Measurements from ENCODE around the gene JMY. TPM values are rescaled to one million over a fixed set of nuclear protein-coding genes. Genes with fewer than 3 reads are reported as not detected.

Gene JMY
- total RNA-seq, 1 donor from 2014 or later, result 19.5 TPM

DNA sequence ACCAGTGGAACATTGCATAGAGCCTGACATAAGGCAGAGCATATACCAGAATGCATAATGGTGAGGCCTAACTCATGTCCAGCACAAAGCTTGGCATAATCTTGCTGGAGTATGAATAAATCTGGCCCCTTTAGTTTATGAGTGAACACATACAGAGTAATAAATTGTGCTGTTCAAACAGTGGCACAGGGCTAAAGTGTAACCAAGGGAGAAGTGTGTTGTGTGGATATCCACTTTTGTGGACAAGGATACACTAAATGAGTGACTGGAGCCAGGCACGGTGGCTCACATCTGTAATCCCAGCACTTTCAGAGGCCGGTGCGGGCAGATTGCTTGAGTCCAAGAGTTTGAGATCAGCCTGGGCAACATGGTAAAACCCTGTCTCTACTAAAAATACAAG, 29.4 kb upstream of the JMY start:
- H3K4me1 Mint-ChIP-seq (ENCODE audit: unreplicated experiment), result no peaks in the 10 kb centered on the region
- DNase-seq (ENCODE audit: extremely low spot score, unreplicated experiment), result no peak
- H3K4me3 Mint-ChIP-seq (ENCODE audit: unreplicated experiment), result no peak overlapping the region
- H3K27ac Mint-ChIP-seq (ENCODE audit: unreplicated experiment), result no peak overlapping the region
- H3K36me3 Mint-ChIP-seq (ENCODE audit: unreplicated experiment), result no peaks in the 10 kb centered on the region
- TF ChIP-seq CTCF (IDR thresholded peaks at IDR 0.05), result no peak
- no peaks in the 10 kb centered on the region for H3K9me3 Mint-ChIP-seq (ENCODE audit: unreplicated experiment)
- no peaks in the 10 kb centered on the region for H3K27me3 Mint-ChIP-seq (ENCODE audit: unreplicated experiment)

DNA sequence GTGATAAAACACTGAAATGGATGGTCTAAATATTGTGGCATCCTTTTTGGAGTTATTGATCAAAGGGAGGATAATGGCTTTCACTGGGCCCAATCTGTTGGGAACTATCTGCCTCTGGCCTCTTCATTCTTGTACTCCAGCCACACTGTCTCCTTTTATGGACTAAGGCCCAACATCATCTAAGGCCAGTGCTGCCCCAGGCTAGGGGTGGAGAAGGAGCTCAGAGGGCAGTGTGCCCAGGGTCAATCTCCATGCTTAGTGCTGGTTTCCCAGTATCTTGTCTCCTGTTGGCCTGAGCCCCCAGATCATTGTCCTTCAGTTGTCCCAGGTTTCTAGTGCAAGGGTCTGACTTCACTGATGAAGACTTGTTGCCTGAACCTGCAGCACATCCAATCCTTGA, 26.4 kb upstream of the JMY start:
- Mint-ChIP-seq H3K36me3 (ENCODE audit: unreplicated experiment) (no peaks in the 10 kb centered on the region), H3K27ac (ENCODE audit: unreplicated experiment) (no peak overlapping the region), H3K4me1 (ENCODE audit: unreplicated experiment) (no peaks in the 10 kb centered on the region), H3K9me3 (ENCODE audit: unreplicated experiment) (no peaks in the 10 kb centered on the region), H3K4me3 (ENCODE audit: unreplicated experiment) (no peak overlapping the region), H3K27me3 (ENCODE audit: unreplicated experiment) (peaks cover 3% of the 10 kb centered on the region)
- no peak for DNase-seq (ENCODE audit: extremely low spot score, unreplicated experiment)
- no peak for TF ChIP-seq CTCF (IDR thresholded peaks at IDR 0.05)

DNA sequence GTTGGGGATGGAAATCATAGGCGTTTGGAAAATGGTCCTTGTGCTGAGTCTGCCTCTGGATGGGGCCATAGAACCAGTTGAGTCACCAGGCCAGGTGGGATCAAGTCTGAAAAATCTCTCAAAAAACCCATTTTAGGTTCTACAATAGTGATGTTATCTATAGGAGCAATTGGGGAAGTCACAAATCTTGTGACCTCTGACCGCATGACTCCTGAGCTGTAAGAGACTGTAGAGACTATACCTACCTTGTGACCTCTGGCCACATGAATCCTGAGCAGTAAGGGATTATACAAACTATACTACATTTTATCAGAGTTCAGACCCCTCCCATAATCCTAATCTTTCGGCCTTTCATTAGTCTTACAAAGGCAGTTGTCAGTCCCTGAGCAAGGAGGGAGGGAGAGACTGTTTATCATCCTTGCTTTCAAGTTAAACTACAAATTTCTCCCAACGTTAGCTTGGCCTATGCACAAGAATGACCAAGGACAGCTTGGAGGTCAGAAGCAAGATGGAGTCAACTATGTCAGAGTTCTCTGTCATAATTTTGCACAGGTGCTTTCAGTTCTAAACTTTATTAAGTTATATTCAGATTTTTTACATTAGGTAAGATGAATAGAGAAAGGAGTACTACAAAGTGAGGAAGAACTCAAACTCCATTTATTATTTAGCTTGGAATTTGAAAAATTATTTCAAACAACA, 11.5 kb upstream of the JMY start:
- Mint-ChIP-seq H3K4me1 (ENCODE audit: unreplicated experiment) (no peaks in the 10 kb centered on the region), H3K36me3 (ENCODE audit: unreplicated experiment) (peaks cover 6% of the 10 kb centered on the region), H3K4me3 (ENCODE audit: unreplicated experiment) (no peak overlapping the region), H3K27ac (ENCODE audit: unreplicated experiment) (no peak overlapping the region), H3K27me3 (ENCODE audit: unreplicated experiment) (peaks cover 3% of the 10 kb centered on the region), H3K9me3 (ENCODE audit: unreplicated experiment) (no peaks in the 10 kb centered on the region)
- no peak for DNase-seq (ENCODE audit: extremely low spot score, unreplicated experiment)
- TF ChIP-seq CTCF (IDR thresholded peaks at IDR 0.05), result no peak

- Mint-ChIP-seq H3K4me1 (ENCODE audit: unreplicated experiment) (no peaks in the 10 kb centered on the region), H3K27ac (ENCODE audit: unreplicated experiment) (no peak overlapping the region), H3K27me3 (ENCODE audit: unreplicated experiment) (peaks cover 3% of the 10 kb centered on the region), H3K36me3 (ENCODE audit: unreplicated experiment) (peaks cover 6% of the 10 kb centered on the region), H3K9me3 (ENCODE audit: unreplicated experiment) (no peaks in the 10 kb centered on the region), H3K4me3 (ENCODE audit: unreplicated experiment) (no peak overlapping the region)
- no peak for TF ChIP-seq CTCF (IDR thresholded peaks at IDR 0.05)
- DNase-seq (ENCODE audit: extremely low spot score, unreplicated experiment), result no peak
Measured at GRCh38 chr5:79225026-79225425, 10.9 kb upstream of the JMY start.

DNA sequence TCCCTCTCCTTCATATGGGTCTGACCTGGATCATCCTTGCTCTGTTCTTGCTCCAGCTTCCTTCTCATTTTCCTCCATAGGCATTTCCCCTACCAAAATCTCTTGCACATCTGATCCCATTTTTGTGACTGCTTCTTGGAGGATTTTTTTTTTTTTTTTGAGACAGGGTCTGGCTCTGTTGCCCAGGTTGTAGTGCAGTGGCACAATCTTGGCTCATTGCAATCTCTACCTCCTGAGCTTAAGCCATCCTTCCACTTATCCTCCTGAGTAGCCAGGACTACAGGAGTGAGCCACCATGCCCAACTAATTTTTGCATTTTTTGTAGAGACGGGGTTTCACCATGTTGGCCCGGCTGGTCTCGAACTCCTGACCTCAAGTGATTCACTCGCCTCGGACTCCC, 10.5 kb upstream of the JMY start:
- DNase-seq (ENCODE audit: extremely low spot score, unreplicated experiment), result no peak
- Mint-ChIP-seq H3K36me3 (ENCODE audit: unreplicated experiment) (peaks cover 6% of the 10 kb centered on the region), H3K27ac (ENCODE audit: unreplicated experiment) (no peak overlapping the region), H3K4me1 (ENCODE audit: unreplicated experiment) (no peaks in the 10 kb centered on the region), H3K27me3 (ENCODE audit: unreplicated experiment) (peaks cover 3% of the 10 kb centered on the region), H3K9me3 (ENCODE audit: unreplicated experiment) (no peaks in the 10 kb centered on the region), H3K4me3 (ENCODE audit: unreplicated experiment) (no peak overlapping the region)
- no peak for TF ChIP-seq CTCF (IDR thresholded peaks at IDR 0.05)
